SK-N-SH (cell line): ENCODE data around the gene CBFA2T2. TPM values are rescaled to one million over a fixed set of nuclear protein-coding genes. Genes with fewer than 3 reads are reported as not detected.

Source experiments
- CHD2 ChIP-seq: fragments of 150-350 bp; IDR thresholded peaks from 2 replicates; pipeline ENCODE4 v1.6.1; 2018; ENCODE audit warnings: low read length; ENCODE audit not compliant: partially characterized antibody
- ELF1 ChIP-seq: IDR thresholded peaks from 2 replicates; pipeline ENCODE4 v1.4.0; 2012
- EP300 ChIP-seq, 2 experiments: IDR thresholded peaks; 2 replicates each; pipeline versions ENCODE4 v1.4.0 to v1.6.1; 2012; ENCODE audit warnings: borderline replicate concordance in 1 of 2, low read depth in 1 of 2, low read length in 1 of 2
- FOSL2 ChIP-seq: IDR thresholded peaks from 2 replicates; pipeline ENCODE4 v1.4.0; 2012; ENCODE audit warnings: low read depth, mild to moderate bottlenecking, moderate library complexity, borderline replicate concordance
- FOXJ3 ChIP-seq: sonication (generic); formaldehyde crosslinking; IDR thresholded peaks from 2 replicates; pipeline ENCODE4 v1.5.1; 2020; ENCODE audit warnings: mild to moderate bottlenecking, missing genetic modification reagents
- FOXM1 ChIP-seq: IDR thresholded peaks from 2 replicates; pipeline ENCODE4 v1.4.0; 2012; ENCODE audit warnings: low read depth, mild to moderate bottlenecking
- GABPA ChIP-seq: IDR thresholded peaks from 2 replicates; pipeline ENCODE4 v1.4.0; 2012; ENCODE audit warnings: low read depth, mild to moderate bottlenecking
- GATA2 ChIP-seq: sonication (generic); formaldehyde crosslinking; IDR thresholded peaks from 2 replicates; pipeline ENCODE4 v1.5.0; 2020; ENCODE audit warnings: mild to moderate bottlenecking, missing genetic modification reagents
- JUND ChIP-seq: IDR thresholded peaks from 2 replicates; pipeline ENCODE4 v1.4.0; 2012
- MAX ChIP-seq: IDR thresholded peaks from 2 replicates; pipeline ENCODE4 v1.4.0; 2012; ENCODE audit warnings: low read depth
- MXI1 ChIP-seq: IDR thresholded peaks from 2 replicates; pipeline ENCODE4 v1.6.1; 2012; ENCODE audit warnings: mild to moderate bottlenecking, low read depth, low read length, improper control_type of control experiment
- NFIC ChIP-seq: IDR thresholded peaks from 2 replicates; pipeline ENCODE4 v1.4.0; 2012; ENCODE audit warnings: borderline replicate concordance
- NRF1 ChIP-seq: IDR thresholded peaks from 2 replicates; pipeline ENCODE4 v1.6.1; 2012; ENCODE audit warnings: low read depth, mild to moderate bottlenecking, low read length
- PBX3 ChIP-seq: IDR thresholded peaks from 2 replicates; pipeline ENCODE4; 2012
- POLR2AphosphoS5 ChIP-seq: IDR thresholded peaks from 2 replicates; pipeline ENCODE4 v1.6.1; 2012; ENCODE audit warnings: low read depth, low read length
- RAD21 ChIP-seq: IDR thresholded peaks from 2 replicates; pipeline ENCODE4 v1.6.1; 2012; ENCODE audit warnings: mild to moderate bottlenecking, low read length
- RXRA ChIP-seq: IDR thresholded peaks from 2 replicates; pipeline ENCODE4 v1.4.0; 2012; ENCODE audit warnings: low read depth, mild to moderate bottlenecking, borderline replicate concordance
- SIN3A ChIP-seq: IDR thresholded peaks from 2 replicates; pipeline ENCODE4 v1.6.1; 2012; ENCODE audit warnings: low read depth, mild to moderate bottlenecking, low read length, moderate library complexity, borderline replicate concordance
- SMC3 ChIP-seq: IDR thresholded peaks from 2 replicates; pipeline ENCODE4 v1.6.1; 2012; ENCODE audit warnings: low read depth, low read length, improper control_type of control experiment
- TAF1 ChIP-seq: IDR thresholded peaks from 2 replicates; pipeline ENCODE4 v1.6.1; 2012; ENCODE audit warnings: low read depth, mild to moderate bottlenecking, low read length, moderate library complexity, borderline replicate concordance
- TCF12 ChIP-seq: IDR thresholded peaks from 2 replicates; pipeline ENCODE4 v1.4.0; 2012
- USF1 ChIP-seq: IDR thresholded peaks from 2 replicates; pipeline ENCODE4 v1.4.0; 2012; ENCODE audit warnings: low read depth, borderline replicate concordance
- USF2 ChIP-seq: fragments of 150-350 bp; IDR thresholded peaks from 2 replicates; pipeline ENCODE4 v1.6.1; 2017; ENCODE audit warnings: antibody characterized with exemption, low read length, low read depth, borderline replicate concordance
- ZBTB33 ChIP-seq: IDR thresholded peaks from 2 replicates; pipeline ENCODE4 v1.4.0; 2012; ENCODE audit warnings: low read depth, borderline replicate concordance
- polyA plus RNA-seq, 3 experiments: library from polyadenylated mRNA; depleted of rRNA; stranded (reverse); fragments of >200 nt; gene quantifications; 2 replicates each; pipeline ENCODE4 v1.2.3, GENCODE V29; 2012
- TF ChIP-seq, protein P1 (sequence below): fragments of 150-350 bp; IDR thresholded peaks from 2 replicates; pipeline ENCODE4 v1.6.1; 2016; ENCODE audit warnings: mild to moderate bottlenecking, low read depth, low read length

Gene CBFA2T2
- polyA plus RNA-seq, 1 of the 3 experiments (the other 2 are of a cell fraction) = 11.0 TPM

DNA sequence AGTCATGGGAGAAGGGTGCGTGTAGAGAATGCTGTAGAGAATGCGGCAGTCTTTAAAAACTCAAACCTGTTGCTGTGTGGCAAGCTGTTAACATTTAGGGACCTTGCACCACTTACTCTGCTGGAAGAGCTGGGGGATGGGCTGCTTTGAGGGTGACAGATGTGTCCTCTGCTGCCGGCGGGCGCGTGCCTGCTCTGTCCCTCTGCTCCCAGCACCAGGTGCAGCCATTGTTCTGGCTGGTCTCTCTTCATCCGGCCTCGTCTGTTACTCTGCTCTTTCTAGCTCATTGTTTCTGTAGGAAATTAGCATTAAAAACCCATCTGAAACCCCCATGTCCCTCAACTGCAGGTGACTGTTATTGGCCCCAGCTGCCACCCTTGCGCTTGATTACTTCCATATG, 78.5 kb downstream of the CBFA2T2 start (continued):
- TF ChIP-seq, protein P1, sequence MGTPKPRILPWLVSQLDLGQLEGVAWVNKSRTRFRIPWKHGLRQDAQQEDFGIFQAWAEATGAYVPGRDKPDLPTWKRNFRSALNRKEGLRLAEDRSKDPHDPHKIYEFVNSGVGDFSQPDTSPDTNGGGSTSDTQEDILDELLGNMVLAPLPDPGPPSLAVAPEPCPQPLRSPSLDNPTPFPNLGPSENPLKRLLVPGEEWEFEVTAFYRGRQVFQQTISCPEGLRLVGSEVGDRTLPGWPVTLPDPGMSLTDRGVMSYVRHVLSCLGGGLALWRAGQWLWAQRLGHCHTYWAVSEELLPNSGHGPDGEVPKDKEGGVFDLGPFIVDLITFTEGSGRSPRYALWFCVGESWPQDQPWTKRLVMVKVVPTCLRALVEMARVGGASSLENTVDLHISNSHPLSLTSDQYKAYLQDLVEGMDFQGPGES = no peak
- TF ChIP-seq SIN3A (no peak), USF1 (no peak), FOXJ3 (no peak), MXI1 (peak; percentile 84; the same call in 1 of the 2 replicates), GATA2 (peak; percentile 32; the same call in 1 of the 2 replicates), FOSL2 (no peak), TAF1 (no peak), NRF1 (no peak), MAX (no peak), FOXM1 (no peak), CHD2 (peak; percentile 94), ZBTB33 (no peak), EP300 (IDR thresholded peaks at IDR 0.05; ENCODE audit: borderline replicate concordance in 1 of 2, low read depth in 1 of 2, low read length in 1 of 2) (peak in 1 of 2 experiments; percentile 89; a peak in 2 of 4 replicates), NFIC (no peak), RXRA (no peak), GABPA (no peak), SMC3 (no peak), RAD21 (no peak; the same call in 1 of the 2 replicates), USF2 (no peak), JUND (no peak), ELF1 (no peak), TCF12 (peak; percentile 52), PBX3 (no peak), POLR2AphosphoS5 (no peak)
